PC-9 (cell line): ENCODE measurements around the gene CES3. TPM values are rescaled to one million over a fixed set of nuclear protein-coding genes. Genes with fewer than 3 reads are reported as not detected.

Source experiments
- BruUV-seq: library from RNA; stranded (reverse); fragments of 400-500 nt; replicated peaks from 2 replicates; lab custom pipeline; 2021; lab: Mats Ljungman, UMichigan
- CTCF ChIA-PET: fragments of 300-600 bp; sonication (Branson Sonifier 250); formaldehyde crosslinking; loops from one replicate; lab custom pipeline; 2022; ENCODE audit warnings: antibody characterized with exemption; lab: Charles Lee
- POLR2A ChIA-PET: fragments of 300-600 bp; sonication (Branson Sonifier 250); formaldehyde crosslinking; loops from one replicate; lab custom pipeline; 2022; ENCODE audit warnings: antibody characterized with exemption; ENCODE audit not compliant: unreplicated experiment; lab: Charles Lee
- DNase-seq, 2 experiments: peaks; one replicate each; pipeline versions ENCODE4 v3.0.0 to v3.0.0-alpha.2; 2015 to 2022; ENCODE audit warnings: mixed read lengths in 1 of 2
- H2AFZ ChIP-seq: fragments of 200-600 bp; sonication (generic); 2 replicates; pipeline ENCODE4 v1.8.1; 2017; ENCODE audit warnings: antibody characterized with exemption
- H3F3A ChIP-seq: fragments of 200-600 bp; sonication (generic); 2 replicates; pipeline ENCODE4 v1.8.1; 2017; ENCODE audit warnings: antibody characterized with exemption, mild to moderate bottlenecking, low read depth; ENCODE audit not compliant: insufficient read depth
- H3K27ac ChIP-seq: fragments of 200-600 bp; sonication (generic); 2 replicates; pipeline ENCODE4 v1.6.1; 2016; ENCODE audit warnings: mixed run types
- H3K27me3 ChIP-seq: fragments of 200-600 bp; sonication (generic); 2 replicates; pipeline ENCODE4 v1.6.1; 2016; ENCODE audit warnings: low read depth, mixed run types; ENCODE audit not compliant: insufficient read depth
- H3K36me3 ChIP-seq: fragments of 200-600 bp; sonication (generic); 2 replicates; pipeline ENCODE4 v1.6.1; 2016; ENCODE audit warnings: low read depth, mixed run types
- H3K4me1 ChIP-seq: fragments of 200-600 bp; sonication (generic); replicated peaks from 2 replicates; pipeline ENCODE4 v1.6.1; 2016; ENCODE audit warnings: mixed run types; ENCODE audit not compliant: insufficient read depth
- H3K4me2 ChIP-seq: fragments of 200-600 bp; sonication (generic); 2 replicates; pipeline ENCODE4 v1.6.1; 2017; ENCODE audit warnings: mixed run types
- H3K4me3 ChIP-seq: fragments of 200-600 bp; sonication (generic); 2 replicates; pipeline ENCODE4 v1.6.1; 2016; ENCODE audit warnings: mixed run types
- H3K79me2 ChIP-seq: fragments of 200-600 bp; sonication (generic); 2 replicates; pipeline ENCODE4 v1.6.1; 2017; ENCODE audit warnings: low read depth, mixed run types
- H3K9me2 ChIP-seq: fragments of 200-600 bp; sonication (generic); 2 replicates; pipeline ENCODE4 v1.8.1; 2017; ENCODE audit warnings: mild to moderate bottlenecking; ENCODE audit not compliant: insufficient read depth
- H3K9me3 ChIP-seq: fragments of 200-600 bp; sonication (generic); 2 replicates; pipeline ENCODE4 v1.8.1; 2016; ENCODE audit warnings: low read depth; ENCODE audit not compliant: insufficient read depth
- H4K20me1 ChIP-seq: fragments of 200-600 bp; sonication (generic); 2 replicates; pipeline ENCODE4 v1.8.1; 2017; ENCODE audit not compliant: insufficient read depth
- EZH2 ChIP-seq: fragments of 200-600 bp; sonication (generic); IDR thresholded peaks from 2 replicates; pipeline ENCODE4 v1.8.0; 2017; ENCODE audit warnings: antibody characterized with exemption, low read depth
- intact Hi-C: fragments of 100-400 bp; cut with micrococcal nuclease; formaldehyde crosslinking; loops from one replicate; pipeline ENCODE4 v1.10.0; 2022; ENCODE audit not compliant: unreplicated experiment
- total RNA-seq: library from RNA; stranded (reverse); gene quantifications from 2 replicates; pipeline ENCODE4 v1.2.3, GENCODE V29; 2021
- TF ChIP-seq, protein P1 (sequence below): fragments of 200-600 bp; sonication (generic); conservative IDR thresholded peaks from 2 replicates; pipeline ENCODE4 v1.6.1; 2017; ENCODE audit warnings: mixed run types, antibody characterized with exemption, mild to moderate bottlenecking, moderate library complexity

Gene CES3
- total RNA-seq, 1 experiment from 2014 or later, result 9.1 TPM

DNA sequence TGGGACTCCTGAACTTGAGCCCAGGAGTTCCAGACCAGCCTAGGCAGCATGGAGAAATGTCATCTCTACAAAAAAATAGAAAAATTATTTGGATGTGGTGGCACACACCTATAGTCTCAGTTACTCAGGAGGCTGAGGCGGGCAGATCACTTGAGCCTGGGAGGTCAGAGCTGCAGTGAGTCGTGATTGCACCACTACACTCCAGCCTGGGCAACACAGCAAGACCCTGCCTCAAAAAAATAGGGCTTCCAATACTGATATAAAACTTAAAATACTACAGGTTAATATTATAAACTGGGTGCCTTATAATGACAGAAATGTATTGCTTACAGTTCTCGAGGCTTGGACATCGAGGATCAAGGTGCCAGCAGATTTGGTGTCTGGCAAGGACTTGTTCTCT lies 15.1 kb upstream of the CES3 start:
- H3K9me3 ChIP-seq, result no peaks in the 10 kb centered on the region
- H3K36me3 ChIP-seq, result no peaks in the 10 kb centered on the region
- H3K4me1 ChIP-seq, result no peaks in the 10 kb centered on the region
- POLR2A ChIA-PET, result interaction anchor here (0.9 kb wide), 1 partner anchor 331 kb away, joined by 4 read pairs; no protein-coding TSS in a partner anchor
- H3K9me2 ChIP-seq, result no peaks in the 10 kb centered on the region
- no peaks in the 10 kb centered on the region for H3K79me2 ChIP-seq
- H4K20me1 ChIP-seq, result no peaks in the 10 kb centered on the region
- H3K27ac ChIP-seq, result no peak overlapping the region
- TF ChIP-seq EZH2, result no peak
- TF ChIP-seq, protein P1, sequence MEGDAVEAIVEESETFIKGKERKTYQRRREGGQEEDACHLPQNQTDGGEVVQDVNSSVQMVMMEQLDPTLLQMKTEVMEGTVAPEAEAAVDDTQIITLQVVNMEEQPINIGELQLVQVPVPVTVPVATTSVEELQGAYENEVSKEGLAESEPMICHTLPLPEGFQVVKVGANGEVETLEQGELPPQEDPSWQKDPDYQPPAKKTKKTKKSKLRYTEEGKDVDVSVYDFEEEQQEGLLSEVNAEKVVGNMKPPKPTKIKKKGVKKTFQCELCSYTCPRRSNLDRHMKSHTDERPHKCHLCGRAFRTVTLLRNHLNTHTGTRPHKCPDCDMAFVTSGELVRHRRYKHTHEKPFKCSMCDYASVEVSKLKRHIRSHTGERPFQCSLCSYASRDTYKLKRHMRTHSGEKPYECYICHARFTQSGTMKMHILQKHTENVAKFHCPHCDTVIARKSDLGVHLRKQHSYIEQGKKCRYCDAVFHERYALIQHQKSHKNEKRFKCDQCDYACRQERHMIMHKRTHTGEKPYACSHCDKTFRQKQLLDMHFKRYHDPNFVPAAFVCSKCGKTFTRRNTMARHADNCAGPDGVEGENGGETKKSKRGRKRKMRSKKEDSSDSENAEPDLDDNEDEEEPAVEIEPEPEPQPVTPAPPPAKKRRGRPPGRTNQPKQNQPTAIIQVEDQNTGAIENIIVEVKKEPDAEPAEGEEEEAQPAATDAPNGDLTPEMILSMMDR, result no peak
- BruUV-seq, result no TSS peak
- H3K4me3 ChIP-seq, result no peak overlapping the region
- peaks cover 18% of the 10 kb centered on the region; the same call in 1 of the 2 replicates for H3F3A ChIP-seq
- CTCF ChIA-PET, result no interaction called here
- no peak for DNase-seq
- no peak overlapping the region for H2AFZ ChIP-seq
- intact Hi-C loops, result loop anchor here (2.0 to 5.0 kb wide), 2 partner anchors 539 to 569 kb away; no protein-coding TSS in a partner anchor
- no peak overlapping the region for H3K4me2 ChIP-seq
- H3K27me3 ChIP-seq, result no peaks in the 10 kb centered on the region

DNA sequence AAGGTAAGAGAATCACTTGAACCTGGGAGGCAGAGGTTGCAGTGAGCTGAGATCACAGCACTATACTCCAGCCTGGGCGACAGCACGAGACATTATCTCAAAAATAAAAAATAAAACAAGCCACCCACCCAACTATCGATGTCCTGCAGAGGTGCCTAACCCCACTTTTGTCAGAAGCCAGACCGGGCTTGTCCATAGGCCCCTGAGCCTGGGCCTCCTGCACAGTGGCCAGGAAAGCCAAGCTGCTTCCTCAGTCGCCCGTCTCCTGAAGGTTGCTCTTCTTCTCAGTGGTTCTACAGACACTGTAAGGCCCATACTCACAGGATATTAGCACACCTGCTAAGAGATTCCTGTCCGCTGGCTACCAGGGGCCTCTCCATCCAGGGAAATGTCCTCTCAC lies 14.5 kb upstream of the CES3 start:
- TF ChIP-seq, protein P1, result no peak
- TF ChIP-seq EZH2, result no peak
- no peak for DNase-seq
- Histone ChIP-seq H3K27ac (no peak overlapping the region), H4K20me1 (no peaks in the 10 kb centered on the region), H3K4me1 (no peaks in the 10 kb centered on the region), H3K27me3 (no peaks in the 10 kb centered on the region), H3K9me3 (no peaks in the 10 kb centered on the region), H3K79me2 (no peaks in the 10 kb centered on the region), H3K9me2 (no peaks in the 10 kb centered on the region), H3K4me2 (no peak overlapping the region), H3K4me3 (no peak overlapping the region), H2AFZ (no peak overlapping the region), H3K36me3 (no peaks in the 10 kb centered on the region), H3F3A (peaks cover 18% of the 10 kb centered on the region; the same call in 1 of the 2 replicates)
- CTCF ChIA-PET, result no interaction called here
- POLR2A ChIA-PET, result interaction anchor here (0.9 kb wide), 1 partner anchor 331 kb away, joined by 4 read pairs; no protein-coding TSS in a partner anchor
- no TSS peak for BruUV-seq
- intact Hi-C loops, result loop anchor here (2.0 to 5.0 kb wide), 2 partner anchors 539 to 568 kb away; no protein-coding TSS in a partner anchor

DNA sequence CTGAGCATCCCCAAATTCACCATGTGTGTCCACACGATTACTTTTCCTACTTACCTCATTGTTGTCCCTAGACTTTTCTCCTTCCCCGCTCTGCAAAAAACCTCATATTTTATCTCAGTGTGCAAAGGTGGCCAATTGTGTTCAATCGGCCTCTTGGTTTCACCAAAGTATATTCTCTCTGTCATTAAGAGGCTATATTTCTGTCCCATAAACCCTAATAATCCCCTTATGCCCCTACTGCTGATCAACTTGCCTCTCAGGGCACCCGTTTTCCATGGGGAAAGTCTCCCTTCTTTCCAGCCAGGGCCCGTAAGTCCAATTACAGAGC lies 14.1 kb upstream of the CES3 start:
- intact Hi-C loops, result loop anchor here (1.0 to 5.0 kb wide), 3 partner anchors 52 to 568 kb away; no protein-coding TSS in a partner anchor
- H3K4me2 ChIP-seq, result peak overlapping the region; percentile 97; the same call in 1 of the 2 replicates
- CTCF ChIA-PET, result no interaction called here

More for the DNA sequence above, 14.1 kb upstream of the CES3 start:
- H3K36me3 ChIP-seq, result no peaks in the 10 kb centered on the region
- H3K4me1 ChIP-seq, result no peaks in the 10 kb centered on the region
- no peak overlapping the region for H3K27ac ChIP-seq
- no peaks in the 10 kb centered on the region for H3K79me2 ChIP-seq
- no peak overlapping the region for H2AFZ ChIP-seq
- POLR2A ChIA-PET, result interaction anchor here (0.6 to 0.9 kb wide), 3 partner anchors 90 to 330 kb away, joined by 4 read pairs; no protein-coding TSS in a partner anchor
- DNase-seq, result no peak
- H4K20me1 ChIP-seq, result no peaks in the 10 kb centered on the region
- H3K4me3 ChIP-seq, result no peak overlapping the region
- no TSS peak for BruUV-seq
- no peaks in the 10 kb centered on the region for H3K9me2 ChIP-seq
- H3K9me3 ChIP-seq, result no peaks in the 10 kb centered on the region
- peaks cover 18% of the 10 kb centered on the region; the same call in 1 of the 2 replicates for H3F3A ChIP-seq
- H3K27me3 ChIP-seq, result no peaks in the 10 kb centered on the region
- TF ChIP-seq EZH2, result no peak
- TF ChIP-seq, protein P1, result no peak
